NCI-H1417 (cell line): ENCODE data around the gene KIDINS220.
A peak's percentile ranks its signal among the peaks of the same experiment; 100 is the strongest.

Experiments
- DNase-seq, 3 experiments: peaks; one replicate each; lab custom pipeline; 2025; lab: John Stamatoyannopoulos, UW

The KIDINS220 gene

DNA sequence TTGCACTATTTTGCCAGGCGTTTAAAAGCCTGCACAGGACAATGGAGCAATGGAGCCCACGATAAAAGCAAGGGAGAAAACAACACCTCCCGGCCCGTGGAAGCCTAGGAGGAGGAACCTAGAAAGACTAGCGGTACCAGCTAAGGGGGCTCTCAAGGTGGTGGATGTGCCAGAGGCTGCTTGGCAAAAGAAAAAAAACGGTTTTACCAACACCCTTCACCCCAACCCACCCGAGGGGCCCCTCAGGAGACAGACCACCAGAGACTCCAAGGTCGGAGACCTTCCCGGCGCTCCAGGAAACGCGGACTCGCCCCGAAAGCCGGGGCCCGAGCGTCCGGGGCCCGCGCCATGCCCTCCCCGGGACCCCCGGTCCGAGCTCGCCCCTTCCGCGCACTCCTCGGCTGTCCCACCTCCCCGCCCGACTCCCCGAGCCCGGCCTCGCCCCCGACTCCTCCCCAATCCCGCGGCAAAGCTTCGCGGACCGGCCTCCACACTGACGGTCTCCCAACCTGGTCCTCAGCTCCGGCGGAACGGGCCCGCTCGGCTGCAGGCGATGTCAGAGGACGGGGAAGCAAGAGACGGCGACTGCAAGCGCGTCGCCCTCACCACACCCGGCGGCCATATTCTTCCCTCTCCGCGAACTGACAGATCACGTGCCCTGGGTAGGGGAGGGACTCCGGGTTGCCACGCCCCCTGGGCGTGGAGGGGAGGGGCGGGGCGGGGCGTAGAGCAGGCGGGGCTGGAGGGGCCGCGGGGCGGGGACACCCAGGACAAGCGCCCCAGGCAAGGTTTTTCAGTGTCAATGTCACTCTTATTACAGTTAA lies at the start of gene KIDINS220:
KIDINS220 (minus strand) TSS at position 643 of the 824 bp plus-strand sequence. CDS start 10,520 bp downstream, outside the sequence.
- DNase-seq = peak; percentile 91 to 96 (median 93)

DNA sequence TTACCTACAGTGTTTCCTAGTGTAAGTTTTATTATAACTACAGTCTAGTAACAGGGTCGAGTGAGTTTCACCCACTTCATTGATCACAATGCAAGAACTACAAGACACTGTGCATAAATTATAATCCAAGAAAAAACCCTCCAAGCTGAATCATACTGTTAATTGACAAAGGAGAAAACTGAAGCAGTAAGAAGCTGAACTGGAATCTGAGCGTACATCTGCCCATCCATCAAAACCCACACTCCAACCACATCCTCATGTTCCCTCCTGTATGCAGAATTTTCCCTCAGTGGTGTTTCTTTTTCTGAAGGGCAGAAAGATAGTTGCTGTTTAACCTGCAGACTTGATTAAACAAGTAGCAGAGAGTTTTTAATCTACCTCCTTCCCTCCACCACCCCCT lies 49.5 kb upstream of the KIDINS220 start:
- peak in 2 of 3 experiments; percentile 62 to 70 for DNase-seq

DNA sequence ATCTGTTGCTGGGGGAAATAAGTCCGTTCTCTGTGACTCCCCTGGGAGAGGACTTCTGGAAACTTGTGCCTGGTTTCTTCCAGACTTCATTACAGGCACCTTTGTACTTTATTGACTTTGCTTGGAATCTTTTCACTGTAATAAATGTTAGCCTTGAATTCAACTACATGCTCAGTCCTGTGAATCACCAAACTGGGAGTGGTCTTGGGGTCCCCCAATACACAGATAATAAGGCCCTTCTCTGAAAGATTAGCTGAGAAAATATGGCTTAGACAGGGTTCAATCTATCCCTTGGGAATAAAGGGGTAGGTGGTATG lies 48.7 kb upstream of the KIDINS220 start:
- DNase-seq = no peak

DNA sequence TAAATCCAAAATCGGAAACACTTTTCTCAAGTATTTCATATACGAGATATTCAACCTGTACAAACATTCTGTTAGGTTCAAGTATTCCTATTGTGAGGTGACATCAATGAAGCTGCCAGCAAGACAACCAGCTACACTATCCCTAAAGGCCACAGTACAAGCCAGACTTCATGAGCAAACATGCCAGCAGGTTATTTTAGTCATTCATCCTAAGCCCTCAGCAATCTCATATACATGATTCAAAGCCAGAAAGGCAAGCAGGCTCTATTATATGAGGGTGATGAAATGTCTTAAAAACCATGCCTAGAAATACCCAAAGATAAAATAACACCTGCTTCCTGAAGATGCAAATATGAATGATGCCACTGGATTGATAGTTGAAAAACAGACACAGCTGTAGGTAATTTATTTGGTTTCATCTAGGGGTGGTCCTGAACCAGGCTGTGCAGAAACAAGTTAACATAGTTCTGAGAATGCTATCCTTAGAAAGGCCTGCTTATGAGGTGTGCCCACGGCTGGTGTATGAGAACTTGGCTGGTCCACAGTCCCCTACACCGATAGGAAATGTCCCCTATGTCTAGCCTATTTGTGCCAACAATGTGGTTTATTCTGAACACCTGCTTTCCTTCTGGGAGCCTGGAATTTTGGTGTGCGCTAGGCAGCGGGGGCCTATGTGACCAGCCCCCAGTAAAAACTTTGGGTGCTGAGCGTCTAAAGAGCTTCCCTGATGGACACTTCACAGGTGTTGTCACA lies 48.2 kb upstream of the KIDINS220 start:
- peak in 1 of 3 experiments; percentile 26 for DNase-seq

DNA sequence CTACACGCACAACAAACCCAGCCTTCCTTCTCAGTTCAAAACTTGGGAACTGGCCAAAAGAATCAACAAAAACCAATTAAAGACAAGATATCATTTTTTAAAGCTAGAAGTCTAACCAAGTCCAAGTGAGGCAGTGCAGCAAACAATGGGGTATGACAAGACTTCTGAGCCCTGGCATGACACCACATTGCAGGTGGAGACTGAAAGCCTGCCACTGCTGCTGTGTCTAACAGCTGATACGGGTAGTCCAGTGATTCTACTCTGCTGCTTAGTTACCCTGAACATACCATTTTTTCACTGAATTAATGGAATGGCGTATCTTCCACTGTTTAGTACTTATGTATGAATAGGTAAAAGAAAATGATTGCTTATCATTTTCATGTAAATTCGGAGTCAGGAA lies 47.4 kb upstream of the KIDINS220 start:
- peak in 1 of 3 experiments; percentile 27 for DNase-seq

DNA sequence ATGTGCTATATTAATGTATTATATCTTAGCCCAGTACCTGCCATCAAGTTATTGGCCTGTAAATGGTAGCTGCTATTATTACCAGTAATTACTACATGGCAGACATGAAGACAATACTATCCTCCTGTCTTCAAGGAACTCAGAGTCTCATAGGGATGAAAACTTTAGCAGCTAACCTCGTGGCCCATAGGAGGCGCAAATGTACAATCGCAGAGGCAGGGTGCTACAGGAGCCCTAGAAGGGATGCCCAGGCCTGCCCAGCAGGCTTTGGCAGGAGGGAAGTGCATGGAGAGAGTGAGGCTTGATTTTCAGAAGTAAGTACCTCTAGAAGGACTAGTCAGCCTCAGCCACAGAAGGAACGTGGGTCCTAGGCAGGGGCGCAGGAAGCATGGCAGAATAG lies 44.7 kb upstream of the KIDINS220 start:
- DNase-seq = no peak

DNA sequence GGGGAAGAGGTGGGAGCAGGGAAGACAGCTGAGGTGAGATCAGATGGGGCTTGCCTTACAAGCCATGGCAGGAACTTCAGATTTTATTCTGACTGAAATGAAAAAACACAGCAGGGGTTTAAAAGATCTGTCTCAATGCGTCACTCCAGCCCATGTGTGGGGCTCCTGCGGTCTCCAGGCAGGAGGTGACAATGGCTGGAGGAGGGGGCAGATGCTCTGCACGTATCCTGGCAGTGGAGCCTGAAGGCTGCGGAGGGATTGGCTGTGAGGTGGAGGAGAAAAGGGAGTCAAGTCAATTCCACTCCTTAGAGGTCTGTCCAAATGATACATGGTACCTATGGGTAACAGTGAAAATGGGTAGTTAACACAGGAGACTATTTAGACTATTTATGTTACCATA lies 40.5 kb upstream of the KIDINS220 start:
- peak in 2 of 3 experiments; percentile 62 to 80 for DNase-seq

DNA sequence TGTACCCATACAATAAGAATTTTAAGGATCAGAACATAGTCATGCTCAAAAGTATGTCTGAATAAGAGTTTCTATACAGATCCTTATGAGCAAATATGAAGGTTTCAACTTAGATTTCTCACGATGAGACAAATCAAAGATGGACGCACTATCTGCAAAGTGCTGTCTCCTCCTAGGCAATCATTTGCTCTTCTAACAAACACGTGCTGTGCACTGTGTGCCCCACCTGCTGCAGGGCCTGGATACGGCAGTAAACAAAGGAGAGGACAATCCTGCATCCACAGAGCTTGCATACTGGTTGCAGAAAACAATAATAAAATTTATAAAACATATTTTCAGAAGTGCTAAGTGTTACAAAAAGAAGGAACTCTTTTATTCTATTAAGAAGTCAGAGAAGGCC lies 39.9 kb upstream of the KIDINS220 start:
- DNase-seq = peak in 2 of 3 experiments; percentile 58 to 82

DNA sequence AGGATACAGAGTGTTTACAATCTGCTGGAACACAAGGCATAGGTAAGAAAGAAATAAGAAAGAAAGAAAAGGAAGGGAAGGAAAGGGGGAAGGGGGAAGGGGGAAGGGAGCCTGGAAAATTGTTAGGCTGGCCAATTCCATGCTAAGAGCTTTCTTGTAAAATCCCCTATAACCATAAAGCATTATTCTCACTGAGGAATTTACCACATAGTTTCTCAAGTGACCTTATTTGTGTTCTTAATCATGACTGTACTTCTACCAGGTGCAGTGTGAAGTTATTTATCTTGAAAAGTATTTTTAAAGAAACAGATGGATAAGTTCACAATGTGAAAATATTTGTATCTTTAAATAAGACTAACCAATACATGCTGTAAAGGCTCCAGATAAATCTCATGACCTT lies 39.2 kb upstream of the KIDINS220 start:
- no peak for DNase-seq

DNA sequence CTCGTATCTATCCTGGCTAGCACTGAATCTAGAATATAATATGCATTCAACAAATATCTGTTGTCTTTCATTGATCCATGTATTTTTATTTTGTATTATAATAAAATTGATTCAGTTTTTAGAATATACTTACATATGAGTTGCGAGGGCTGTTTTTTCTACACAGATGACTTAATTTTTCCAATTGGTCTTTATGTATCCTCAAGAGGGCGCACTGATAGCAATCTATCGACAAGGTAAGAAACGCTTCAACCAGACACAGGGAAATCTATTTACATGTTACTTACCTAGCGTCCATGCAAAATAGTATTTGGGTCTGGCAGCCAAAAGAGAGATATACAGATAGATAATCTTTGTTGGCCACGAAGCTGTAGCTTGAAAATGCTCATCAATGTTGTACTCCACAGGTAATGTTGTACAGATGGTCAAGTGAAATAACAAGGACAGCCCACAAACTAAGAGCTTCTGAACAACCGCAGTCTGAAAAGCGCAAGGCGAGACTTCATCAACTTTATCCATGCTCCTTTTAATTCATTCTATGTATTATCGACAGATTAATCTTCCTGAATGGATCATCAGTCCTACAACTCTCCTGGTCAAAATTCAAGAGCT lies 35.5 kb upstream of the KIDINS220 start:
- DNase-seq = peak; percentile 49 to 86 (median 68)

DNA sequence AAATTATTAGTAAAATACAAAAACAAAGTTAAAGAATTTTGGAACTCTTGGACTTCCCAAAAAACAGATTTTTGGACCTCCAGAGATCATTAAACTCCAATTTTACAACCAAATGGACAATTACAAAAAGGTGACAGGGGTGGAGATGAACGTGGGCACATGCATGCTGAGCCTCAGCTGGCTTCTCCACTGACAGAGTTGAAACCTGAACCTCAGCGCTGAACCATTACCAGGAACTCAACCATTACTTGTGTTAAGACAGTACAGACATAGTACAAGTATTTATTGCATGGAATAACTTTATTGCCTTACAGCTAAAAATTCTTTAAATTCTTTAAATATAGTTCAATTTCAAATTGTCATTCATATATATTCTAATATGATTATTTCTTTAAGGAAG lies 33.0 kb upstream of the KIDINS220 start:
- no peak for DNase-seq

DNA sequence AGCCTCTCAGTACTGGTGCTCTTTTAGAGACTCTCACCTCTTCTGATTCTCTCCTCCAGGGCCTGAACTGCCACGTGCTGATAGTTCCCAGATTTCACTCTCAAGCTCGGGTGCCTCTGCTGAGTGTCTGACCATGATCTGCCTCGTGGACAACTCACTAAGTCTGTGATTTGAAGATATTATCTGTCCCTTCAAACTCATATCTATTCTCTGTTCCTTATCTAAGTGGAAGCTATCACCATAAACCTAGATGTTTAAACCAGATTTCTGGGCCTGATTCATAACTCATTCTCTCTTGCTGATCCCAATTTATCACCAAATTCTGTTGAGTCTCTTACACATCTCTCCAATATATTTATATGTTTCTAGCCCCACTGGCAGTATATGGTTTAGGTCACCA lies 29.9 kb upstream of the KIDINS220 start:
- no peak for DNase-seq

DNA sequence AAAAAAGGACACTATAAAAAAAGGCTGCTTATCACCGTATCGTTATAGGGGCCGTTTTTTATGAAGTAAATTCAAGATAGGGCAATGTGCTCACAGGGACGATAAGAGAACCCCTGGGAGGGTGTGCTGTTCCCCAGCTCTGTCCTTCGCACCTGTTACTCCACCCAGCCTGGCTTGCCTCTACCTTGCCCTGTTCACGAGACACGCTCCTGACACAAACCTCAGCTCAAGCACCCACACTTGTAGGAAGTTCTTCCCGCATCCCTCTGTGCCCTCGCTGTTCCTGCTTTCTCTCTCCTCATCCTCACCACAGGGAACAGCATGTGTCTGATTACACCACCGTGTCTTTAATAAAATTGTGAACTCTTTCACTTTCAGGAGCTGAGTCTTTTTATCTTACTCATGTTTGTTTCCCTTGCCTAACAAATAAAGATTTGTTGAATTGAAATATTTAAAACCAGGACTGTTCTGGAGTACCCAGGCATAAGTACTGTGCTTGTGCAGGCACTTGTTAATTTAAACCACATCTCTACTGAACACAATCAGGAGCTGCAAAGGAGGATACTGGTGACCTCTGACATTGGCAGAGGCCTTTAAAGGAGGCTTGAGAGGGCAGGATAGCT lies 26.0 kb upstream of the KIDINS220 start:
- no peak for DNase-seq

DNA sequence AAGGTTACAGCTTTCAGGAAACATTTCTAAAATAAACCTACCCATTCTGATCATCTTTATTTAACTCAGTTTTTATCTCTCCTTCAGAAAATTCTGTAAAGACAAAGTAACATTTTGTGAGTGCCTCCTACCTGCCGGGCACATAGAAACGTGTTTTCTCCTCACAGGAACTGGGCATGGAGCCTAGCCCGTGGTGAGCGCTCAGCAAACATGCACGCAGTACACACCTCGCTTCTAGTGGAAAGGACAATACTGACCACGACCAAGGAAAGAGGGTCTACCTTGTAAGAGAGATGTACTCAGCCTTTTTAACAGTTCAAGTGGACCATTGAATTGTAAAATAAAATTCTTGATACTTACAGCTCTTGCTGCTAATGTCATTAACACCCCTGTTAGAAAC lies 24.8 kb upstream of the KIDINS220 start:
- DNase-seq = no peak

DNA sequence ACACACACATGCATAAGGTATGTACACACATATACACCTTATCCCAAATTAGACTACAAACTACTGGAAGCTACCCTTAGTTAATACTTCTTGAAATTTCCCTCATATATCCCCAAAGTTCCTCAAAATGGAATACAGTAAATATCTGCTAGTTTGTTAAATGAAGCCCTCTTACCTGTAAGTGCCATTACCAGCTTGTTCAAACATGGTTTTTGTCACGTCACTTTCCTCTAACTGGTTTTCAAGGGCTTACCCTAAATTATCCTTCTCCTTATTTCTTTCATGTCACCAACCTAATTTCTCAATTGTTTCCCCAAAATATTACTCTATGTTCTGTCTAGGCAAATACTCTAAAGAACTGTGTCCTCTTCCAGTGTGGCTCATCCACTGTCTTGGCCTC lies 24.4 kb upstream of the KIDINS220 start:
- no peak for DNase-seq

DNA sequence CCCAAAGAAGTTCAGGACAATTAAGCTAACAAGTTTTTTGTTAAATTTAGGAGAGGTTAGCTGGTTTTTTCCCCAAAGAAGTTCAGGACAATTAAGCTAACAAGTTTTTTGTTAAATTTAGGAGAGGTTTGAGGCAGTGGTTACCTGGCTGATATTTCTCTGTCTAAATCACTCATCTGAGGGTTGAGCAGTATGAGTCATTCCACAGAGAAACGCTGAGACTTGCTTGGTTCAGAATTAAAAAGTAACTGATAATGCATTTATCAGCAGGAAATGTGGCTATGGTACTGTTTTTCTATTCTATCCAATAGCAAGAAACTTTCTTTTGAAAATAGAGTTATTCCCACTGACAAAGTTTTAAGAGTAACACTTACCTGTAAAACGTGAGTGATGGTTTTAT lies 22.8 kb upstream of the KIDINS220 start:
- no peak for DNase-seq

DNA sequence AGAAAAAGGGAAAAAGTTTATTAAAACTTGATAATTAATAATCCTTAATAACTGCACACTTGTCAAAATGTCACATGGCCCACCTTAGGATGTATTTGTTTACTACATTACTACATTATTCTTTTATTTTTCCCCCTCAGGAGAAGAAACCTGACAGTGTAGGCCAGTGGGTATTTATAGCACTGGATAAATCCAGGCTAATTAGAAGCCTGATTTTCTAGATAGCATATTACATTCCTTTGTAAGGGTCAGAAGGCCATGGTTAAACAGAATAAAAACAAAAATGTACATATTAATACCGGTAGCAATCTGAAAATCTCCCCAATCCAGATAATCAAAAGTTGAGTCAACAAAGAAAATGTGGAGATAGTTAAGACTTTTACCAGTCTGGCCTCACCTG lies 21.5 kb upstream of the KIDINS220 start:
- no peak for DNase-seq

DNA sequence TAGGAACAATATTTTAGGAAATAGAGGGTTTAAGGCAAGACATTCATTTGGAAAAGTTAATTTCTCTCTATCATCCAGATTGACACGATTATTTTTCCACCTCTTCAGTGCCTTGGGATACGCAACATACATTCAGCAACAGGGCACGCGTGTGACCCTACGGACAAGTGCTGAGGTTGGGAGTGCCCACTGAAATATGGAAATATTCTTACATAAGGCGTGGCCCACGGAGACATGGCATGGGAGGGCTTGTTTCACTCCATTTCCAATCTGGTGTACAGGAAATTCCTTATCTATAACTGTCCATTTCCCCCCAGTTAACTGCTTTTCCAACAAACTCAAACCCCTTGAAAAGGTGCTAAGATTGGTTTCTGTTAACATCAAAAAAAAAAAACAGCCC lies 20.9 kb upstream of the KIDINS220 start:
- DNase-seq = no peak

DNA sequence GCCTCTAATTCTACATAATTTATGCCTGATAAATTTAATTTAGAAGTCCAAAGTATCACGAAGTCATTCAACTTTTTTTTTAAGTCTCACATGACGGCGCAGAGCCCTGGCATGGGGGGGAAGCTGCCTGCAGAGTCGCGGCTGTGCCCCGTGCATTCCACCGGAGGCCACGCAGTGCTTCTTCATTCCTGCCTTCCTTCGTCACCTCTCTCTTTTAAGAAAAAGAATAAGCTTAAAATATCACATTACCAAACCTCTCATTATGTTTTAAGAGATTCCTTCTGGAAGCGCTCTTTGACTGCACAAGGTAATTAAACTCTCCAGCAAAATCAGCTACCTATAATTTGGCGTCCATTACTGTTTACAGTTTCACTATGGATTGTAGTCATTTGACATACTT lies 20.3 kb upstream of the KIDINS220 start:
- DNase-seq = peak in 1 of 3 experiments; percentile 53

DNA sequence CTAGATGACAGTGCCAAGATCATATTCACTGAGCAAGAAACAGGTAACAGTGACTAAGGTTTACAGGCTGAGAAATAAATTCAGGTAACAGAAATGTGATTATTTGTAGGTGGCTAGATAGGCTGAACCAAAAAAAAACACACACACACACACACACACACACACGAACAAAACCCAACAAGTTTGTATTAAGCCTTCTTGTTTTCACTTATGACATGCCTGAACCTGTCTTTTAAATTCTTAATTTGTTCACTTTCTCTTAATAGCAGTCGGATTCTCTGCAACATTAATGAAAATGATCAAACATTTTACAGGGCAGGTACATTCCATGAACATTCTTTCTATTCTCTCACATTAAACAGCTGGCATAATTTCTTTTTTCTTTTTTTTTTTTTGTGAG lies 18.8 kb upstream of the KIDINS220 start:
- DNase-seq = no peak

DNA sequence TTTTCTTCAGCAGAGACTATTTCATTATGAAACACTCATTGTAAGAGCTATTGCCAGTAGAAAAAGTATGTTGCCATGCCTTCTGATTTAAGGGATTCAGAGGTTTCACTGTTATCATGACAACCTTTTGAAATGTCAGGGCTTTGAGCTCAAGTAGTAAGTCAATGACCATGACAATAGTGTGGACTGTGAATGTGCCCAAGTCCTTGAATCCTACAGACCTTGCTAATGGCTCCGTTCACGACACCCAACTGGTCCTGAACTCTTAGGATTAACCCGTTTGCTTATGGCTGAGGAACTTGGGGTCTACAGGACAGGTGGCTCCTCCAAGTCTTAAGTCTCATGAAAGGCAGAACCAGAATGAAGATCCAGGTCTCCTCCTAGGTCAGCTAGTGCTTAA lies 17.6 kb upstream of the KIDINS220 start:
- no peak for DNase-seq

DNA sequence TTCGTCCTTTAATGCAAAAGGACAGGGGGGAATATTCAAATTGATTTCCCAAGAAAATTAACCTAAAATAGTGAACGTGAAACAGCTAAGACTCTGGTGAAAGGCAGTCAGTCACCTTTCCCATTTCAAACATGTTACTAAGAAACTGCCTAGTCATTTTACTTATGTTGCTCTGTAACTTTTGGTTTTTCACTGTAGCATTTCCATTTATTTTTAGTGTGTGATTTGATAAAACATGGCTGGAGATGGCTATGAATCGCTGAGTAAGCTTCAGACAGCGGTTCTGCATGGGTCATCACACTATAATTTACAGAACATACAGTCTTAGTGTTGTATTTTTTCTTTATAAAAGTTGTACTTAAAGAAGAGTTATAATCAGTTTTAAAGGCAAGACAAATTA lies 16.0 kb upstream of the KIDINS220 start:
- no peak for DNase-seq
